HG03460 (cell line): Measurements from ENCODE around the gene PRKD2.
"Not testable (repeated sequence)": the region's sequence is repeated elsewhere in the genome, so short reads cannot be mapped to it uniquely, and the experiment has no call there.

Experiments
- ATAC-seq: cut with Tn5 transposase; IDR thresholded peaks from one replicate; pipeline ENCODE4 v1.9.1; 2021; ENCODE audit not compliant: unreplicated experiment

PRKD2 gene

DNA sequence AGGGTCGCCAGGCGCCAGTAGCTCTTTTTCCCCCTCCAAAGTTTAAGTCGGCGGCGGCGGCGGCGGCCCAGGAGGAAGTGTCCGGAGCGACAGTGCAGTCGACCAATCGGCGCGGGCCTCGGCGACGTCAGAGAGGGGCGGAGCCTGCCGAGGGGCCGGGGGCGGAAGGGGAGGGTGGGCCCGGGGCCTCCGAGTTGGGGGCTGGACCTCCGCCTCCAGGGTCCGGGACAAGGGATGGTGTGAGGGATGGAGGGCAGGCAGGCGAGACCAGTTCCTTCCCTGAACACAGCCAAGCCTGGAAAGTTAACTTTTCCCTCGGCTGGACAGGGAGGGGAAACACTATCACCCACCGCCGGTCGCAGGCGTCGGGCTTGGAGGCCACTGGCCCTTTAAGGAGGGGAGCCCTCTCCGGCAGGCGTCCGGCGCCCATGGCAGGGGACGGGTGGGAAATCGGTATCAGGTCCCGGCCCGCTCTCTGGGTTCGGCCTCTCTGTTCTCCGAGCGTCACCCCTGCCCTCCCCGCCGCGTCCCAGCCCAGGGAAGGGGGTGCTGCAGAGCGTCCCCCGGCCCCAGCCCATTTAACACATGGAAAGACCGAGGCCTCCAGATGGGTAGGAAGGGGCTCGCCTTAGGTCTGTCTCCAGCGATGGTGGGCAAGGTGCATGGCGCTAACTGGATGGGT lies at the start of gene PRKD2:
PRKD2 (minus strand) TSS at position 81 of the 682 bp plus-strand sequence. CDS start 744 bp downstream, outside the sequence.
- ATAC-seq = no peak

DNA sequence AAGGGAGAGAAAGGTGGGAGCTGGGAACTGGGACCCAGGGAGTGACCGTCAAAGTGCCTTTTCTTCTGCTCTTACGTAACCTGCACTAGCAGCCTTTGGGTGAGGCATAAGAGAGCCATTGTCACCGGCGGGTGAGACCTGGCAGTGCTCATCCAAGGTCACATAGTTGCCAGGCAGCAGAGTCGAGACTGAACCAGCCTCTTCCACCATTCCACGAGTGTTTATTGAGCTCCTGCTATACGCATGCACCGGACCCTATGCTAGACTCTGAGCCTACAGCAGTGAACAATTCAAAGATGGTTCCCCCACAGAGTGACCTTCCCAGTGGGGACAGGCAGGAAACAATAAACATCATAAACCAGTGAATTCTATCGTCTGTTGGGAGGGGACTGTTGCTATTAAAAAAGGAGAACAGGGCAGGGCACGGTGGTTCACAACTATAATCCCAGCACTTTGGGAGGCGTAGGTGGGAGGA lies 47.9 kb upstream of the PRKD2 start:
- no peak for ATAC-seq

DNA sequence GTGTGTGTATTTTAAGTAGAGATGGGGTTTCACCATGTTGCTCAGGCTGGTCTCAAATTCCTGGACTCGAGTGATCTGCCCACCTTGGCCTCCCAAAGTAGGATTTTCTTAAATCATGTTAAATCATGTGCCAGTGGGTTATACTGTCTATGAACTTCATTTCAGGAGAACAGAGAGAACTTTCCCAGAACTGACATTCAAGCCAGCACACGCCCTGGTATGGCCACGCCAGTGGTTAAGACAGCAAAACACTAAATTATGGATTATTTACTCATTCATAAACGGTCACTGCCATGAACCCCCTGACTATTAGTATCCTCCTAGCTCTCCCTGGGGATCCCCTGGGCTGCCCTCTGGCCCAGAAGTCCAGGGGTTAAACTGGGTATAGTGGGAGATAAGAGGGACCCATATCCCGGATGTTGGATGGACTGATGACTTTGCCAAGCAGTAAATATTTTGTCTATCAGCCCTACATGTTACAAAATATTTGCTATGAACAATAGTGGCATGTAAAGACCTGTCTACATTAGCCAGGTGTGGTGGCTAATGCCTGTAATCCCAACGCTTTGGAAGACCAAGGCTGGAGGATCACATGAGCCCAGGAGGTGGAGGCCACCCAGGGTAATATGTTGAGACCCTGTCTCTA lies 45.5 kb upstream of the PRKD2 start:
- no peak for ATAC-seq

DNA sequence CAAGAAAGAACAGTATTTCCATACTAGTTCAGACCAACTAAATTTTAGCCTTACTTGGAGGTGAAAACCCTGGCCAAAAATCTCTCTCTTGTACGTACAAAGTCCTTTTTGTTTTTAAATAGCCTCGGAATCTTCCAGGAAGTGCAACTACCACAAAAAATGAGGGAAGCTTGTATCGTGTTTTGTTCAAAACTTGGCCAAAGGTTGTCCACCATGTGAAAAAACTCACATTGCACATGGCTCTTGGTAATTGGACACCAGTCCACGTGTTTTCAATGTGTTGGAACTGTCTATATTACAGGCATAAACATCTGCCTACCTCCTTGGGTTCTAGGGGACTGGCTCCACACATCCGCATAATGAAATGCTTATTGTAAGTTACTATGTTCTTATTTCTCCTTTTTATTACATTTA lies 44.5 kb upstream of the PRKD2 start:
- no peak for ATAC-seq

DNA sequence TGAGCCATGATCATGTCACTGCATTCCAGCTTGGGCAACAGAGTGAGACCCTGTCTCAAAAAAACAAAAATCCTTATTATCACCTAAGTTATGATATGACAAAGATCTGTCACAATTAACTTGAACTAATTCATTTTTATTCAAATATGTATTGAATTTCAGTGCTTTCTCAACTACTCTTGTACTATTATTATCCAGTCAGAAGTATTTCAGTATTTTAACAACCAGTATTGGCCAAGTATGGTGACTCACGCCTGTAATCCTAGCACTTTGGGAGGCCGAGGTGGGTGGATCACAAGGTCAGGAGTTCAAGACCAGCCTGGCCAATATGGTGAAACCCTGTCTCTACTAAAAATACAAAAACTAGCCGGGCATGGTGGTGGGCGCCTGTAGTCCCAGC lies 44.0 kb upstream of the PRKD2 start:
- not testable (repeated sequence) for ATAC-seq

DNA sequence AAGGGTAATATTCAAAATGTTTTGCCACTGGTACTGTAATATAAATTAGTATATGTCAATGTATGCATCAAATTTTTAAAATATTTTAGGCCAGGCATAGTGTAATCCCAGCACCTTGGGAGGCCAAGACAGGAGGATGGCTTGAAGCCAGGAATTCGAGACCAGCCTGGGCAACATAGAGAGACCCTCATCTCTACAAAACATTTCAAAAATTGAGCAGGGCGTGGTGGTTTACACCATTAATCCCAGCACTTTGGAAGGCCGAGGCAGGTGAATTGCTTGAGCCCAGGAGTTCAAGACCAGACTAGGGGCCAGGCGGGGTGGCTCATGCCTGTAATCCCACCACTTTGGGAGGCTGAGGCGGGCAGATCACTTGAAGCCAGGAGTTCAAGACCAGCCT lies 43.4 kb upstream of the PRKD2 start:
- no peak for ATAC-seq

DNA sequence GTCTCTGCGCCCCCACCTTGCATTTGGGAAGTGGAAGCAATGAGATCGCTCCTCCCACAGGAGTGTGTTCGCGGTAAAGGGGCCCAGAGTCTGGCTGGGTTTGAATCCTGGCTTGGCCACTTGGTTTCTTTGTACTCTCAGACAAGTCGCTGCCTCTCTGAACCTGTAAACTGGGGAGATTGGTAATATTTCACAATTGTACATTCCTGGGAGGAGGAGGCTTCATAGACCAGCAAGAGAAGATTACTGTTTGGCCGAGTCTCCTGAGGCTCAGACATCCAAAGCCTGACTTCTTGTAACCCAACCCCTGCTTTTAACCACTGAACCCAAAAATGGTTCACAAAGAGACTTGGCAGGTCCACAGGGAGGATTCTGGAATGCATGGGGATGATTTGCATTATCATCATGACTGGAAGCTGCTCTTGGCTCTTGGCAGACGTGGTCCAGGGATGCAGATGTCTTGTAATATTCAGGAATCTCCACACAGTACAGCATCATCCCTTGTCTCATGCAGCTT lies 43.0 kb upstream of the PRKD2 start:
- no peak for ATAC-seq

DNA sequence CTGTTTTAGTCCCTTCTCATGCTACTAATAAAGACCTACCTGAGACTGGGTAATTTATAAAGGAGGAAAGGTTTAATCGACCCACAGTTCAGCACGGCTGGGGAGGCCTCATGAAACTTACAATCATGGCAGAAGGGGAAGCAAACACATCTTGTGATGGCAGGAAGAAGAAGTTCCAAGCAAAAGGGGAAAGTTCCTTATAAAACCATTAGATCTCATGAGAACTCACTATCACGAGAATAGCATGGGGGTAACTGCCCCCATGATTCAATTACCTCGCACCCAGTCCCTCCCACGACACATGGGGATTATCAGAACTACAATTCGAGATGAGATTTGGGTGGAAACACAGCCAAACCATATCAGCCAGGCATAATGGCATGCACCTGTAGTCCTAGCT lies 42.3 kb upstream of the PRKD2 start:
- no peak for ATAC-seq

DNA sequence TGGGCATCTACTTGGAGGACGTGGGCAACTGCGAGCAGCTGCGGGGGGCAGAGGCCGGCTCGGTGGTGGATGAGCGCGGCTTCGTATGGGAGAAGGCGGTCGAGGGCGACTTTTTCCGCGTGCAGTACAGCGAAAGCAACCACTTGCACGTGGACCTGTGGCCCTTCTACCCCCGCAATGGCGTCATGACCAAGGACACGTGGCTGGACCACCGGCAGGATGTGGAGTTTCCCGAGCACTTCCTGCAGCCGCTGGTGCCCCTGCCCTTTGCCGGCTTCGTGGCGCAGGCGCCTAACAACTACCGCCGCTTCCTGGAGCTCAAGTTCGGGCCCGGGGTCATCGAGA lies 39.6 kb upstream of the PRKD2 start:
- no peak for ATAC-seq

DNA sequence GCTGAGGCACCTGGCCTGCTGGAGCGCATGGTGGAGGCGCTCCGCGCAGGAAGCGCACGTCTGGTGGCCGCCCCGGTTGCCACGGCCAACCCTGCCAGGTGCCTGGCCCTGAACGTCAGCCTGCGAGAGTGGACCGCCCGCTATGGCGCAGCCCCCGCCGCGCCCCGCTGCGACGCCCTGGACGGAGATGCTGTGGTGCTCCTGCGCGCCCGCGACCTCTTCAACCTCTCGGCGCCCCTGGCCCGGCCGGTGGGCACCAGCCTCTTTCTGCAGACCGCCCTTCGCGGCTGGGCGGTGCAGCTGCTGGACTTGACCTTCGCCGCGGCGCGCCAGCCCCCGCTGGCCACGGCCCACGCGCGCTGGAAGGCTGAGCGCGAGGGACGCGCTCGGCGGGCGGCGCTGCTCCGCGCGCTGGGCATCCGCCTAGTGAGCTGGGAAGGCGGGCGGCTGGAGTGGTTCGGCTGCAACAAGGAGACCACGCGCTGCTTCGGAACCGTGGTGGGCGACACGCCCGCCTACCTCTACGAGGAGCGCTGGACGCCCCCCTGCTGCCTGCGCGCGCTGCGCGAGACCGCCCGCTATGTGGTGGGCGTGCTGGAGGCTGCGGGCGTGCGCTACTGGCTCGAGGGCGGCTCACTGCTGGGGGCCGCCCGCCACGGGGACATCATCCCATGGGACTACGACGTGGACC lies 39.1 kb upstream of the PRKD2 start:
- no peak for ATAC-seq

DNA sequence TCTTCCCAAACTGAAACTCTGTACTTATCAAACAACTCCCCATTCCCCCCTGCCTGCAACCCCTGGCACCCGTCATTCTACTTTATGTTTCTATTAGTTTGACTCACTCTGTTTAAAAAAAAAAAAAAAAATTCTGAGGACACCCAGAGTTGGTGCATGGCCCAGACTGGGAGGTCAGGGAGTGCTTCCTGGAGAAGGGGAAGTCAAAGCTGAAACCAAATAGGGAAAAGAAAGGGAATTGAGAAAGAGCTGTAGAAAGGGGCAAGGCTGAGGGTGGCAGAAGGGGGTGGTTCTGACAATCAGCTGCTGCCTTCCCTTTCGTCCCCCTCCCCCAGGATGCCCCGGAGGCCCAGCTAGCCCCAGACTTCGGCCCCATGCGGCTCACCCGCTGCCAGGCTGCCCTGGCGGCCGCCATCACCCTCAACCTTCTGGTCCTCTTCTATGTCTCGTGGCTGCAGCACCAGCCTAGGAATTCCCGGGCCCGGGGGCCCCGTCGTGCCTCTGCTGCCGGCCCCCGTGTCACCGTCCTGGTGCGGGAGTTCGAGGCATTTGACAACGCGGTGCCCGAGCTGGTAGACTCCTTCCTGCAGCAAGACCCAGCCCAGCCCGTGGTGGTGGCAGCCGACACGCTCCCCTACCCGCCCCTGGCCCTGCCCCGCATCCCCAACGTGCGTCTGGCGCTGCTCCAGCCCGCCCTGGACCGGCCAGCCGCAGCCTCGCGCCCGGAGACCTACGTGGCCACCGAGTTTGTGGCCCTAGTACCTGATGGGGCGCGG lies 38.4 kb upstream of the PRKD2 start:
- ATAC-seq = no peak

DNA sequence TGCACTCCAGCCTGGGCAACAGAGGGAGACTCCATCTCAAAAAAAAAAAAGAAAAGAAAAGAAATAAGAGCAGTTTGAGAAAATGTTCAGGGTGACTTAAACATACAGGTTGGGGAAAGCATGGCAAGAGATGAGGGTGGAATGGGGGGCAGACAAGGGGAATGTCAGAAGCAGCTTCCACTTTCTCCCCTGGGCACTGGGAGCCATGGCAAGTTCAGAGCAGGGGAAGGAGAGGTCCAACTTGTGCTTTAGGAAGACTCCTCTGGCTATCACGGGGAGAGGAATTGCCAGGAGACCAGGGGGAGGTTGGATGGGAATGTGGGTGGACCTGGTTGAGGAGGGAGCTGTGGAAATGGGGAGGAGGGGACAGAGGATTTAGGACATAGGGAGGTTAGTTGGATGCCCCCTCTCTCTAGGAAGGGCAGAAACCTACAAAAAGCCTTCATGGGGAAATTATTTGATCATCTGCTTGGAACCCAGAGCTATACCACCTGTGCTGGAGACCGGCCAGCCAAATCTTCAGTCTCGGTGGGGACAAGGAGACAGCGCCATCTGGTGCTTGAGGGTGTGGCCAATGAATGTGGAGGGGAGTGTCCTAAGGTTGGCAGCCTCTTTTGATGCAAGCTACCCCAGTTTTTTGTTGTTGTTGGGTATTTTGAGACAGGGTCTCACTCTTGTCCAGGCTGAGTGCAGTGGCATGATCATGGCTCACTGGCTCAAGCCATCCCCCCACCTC lies 36.7 kb upstream of the PRKD2 start:
- no peak for ATAC-seq

DNA sequence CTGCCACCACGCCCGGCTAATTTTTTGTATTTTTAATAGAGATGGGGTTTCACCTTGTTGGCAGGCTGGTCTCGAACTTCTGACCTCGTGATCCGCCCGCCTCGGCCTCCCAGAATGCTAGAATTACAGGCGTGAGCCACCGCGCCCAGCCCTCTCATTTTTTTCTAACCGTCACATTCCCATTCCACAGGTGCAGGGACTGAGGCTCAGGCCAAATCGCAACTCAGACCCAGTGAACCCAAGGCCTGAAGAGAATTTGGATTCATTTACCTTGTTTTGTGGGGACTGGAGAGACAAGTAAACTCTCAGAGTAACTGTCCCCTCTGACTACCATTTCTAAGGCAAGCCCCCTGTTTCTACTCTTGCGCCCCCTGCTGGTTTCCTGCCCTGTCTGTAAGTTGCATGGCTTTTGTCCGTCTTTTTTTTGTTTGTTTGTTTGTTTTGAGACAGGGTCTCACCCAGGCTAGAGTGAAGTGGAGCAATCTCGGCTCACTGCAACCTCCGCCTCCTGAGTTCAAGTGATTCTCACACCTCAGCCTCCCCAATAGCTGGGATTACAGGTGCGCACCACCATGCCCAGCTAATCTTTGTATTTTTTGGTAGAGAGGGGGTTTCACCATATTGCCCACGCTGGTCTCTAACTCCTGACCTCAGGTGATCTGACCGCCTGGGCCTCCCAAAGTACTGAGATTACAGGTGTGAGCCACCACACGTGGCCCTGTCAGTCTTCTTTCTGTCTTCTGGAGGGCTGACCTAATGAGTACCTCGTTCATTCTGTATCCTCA lies 31.6 kb upstream of the PRKD2 start:
- no peak for ATAC-seq

DNA sequence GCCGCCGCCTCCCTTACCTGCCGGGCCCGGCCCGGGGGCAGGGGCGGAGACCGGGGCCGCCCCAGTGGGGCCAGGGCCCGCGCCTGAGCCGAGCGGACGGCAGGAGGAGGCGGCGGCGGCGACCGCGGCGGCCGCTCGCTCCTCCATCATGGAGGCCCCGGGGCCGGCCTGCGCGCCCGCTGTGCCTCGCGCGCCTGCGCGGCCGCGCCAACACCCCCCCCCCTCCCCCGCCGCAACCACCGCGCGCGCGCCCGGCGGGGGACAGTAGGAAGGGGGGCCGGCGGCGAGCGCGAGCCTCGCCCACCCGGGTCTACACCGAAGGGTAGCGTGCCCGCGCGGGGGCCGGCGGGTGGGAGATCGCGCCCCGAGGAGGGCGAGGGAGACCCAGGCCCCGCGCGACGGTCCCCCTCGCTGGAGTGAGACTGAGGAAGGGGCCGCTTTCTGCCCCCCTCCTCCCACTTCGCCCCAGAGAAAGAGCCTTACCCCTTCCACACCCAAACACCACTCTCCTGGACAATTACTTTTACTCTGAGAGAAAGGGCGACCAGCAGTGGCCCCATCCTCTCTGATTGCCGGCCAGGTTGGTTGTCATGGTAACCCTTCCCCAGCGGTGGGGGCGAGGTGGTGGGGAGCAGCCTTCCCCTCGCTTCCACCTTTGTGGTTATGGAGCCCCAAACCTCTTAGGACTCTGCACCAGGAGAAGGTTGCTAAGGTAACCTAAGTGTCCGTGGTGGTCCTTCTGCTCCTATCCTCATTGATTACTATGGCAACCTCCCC lies 29.6 kb upstream of the PRKD2 start, which contains the start of gene STRN4:
STRN4 (minus strand) TSS at position 170 of the 777 bp plus-strand sequence; CDS start at position 150, 20 bp downstream.
- no peak for ATAC-seq

DNA sequence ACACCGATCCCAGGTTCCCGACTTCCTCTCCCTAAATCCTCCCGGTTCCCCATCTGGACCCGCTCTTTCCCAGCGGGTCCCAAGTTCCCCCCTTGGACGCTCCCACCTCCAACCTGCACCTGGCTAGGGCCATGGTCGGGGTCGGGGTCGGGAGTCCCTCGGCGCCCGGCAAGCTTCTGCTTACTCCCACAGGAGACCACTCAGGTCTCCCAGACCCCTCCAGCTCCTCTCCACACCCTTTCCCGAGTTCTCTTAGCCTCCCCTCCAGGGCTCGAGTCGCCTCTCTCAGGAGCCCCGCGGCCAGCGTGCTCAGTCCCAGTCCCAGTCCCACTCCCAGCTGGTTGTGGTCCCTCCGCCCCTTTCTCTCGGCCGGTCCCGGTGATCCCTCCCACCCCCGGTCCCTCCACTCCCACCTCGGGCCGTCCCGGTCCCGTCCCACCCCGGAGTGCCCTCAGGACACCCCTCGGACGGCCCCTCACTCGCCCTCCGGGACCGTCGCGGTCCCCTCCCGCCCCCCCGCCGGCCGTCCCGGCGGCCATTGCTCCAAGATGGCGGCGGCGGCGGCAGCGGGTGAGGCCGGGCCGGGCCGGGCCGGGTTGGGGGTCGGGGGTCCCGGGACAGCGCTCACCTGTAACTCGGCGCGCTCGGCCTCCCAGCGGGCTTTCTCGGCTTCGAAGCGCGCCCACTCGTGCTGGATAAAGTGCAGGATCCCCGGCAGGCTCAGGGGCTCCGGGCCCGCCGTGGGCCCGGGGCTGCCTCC lies 28.8 kb upstream of the PRKD2 start, which contains the start of gene FKRP:
FKRP (plus strand) TSS at position 537 of the 760 bp plus-strand sequence. CDS start 9,394 bp downstream, outside the sequence.
- no peak for ATAC-seq

DNA sequence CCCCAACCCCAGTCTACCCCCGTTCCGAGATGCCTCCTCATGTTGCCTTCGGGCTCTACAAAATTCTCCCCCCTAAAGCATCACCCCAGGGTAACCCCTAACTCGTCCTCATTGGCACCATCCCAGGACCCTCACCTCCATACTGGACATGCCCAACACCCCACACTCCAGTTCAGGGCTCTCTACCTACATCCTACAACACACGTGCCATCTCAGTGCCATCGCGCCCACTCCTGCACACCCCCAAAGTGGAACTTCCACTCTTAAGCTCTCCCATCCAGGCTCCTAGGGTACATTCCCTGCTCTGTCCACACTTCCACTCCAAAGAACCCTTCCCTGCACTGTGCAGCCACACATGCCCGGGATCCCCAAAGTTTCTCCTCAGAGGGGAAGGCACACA lies 28.1 kb upstream of the PRKD2 start:
- no peak for ATAC-seq

DNA sequence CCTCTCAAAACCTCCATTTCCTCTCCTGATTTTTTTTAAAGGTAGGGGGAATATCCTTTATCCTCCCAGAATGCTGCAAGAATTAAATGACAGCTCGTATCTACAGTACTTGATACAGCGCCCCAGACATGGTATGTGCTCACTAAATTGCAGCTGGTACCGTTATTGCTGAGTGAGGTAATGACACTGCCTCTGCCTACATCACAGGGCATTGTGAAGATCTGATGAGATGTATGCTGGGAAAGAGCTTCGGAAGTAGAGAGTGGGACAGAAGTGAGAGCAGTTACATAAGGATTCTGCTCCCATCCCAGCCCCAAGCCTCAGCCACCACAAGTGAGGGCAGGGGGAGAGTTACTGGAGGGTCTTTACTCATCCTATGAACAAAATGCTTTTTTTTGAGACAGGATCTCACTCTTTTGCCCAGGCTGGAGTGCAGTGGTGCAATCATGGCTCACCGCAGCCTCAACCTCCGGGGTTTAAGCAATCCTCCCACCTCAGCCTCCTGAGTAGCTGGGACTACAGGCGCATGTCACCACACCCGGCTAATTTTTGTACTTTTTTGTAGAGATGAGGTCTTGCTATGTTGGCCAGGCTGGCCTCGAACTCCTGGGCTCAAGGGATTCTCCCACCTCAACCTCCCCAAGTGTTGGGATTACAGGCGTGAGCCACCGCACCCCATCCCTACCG lies 27.2 kb upstream of the PRKD2 start:
- ATAC-seq = no peak
